Endothelial cell (in vitro differentiated cells): Measurements from ENCODE around the gene PLK4. TPM values are rescaled to one million over a fixed set of nuclear protein-coding genes. Genes with fewer than 3 reads are reported as not detected.
"Not testable (repeated sequence)": the region's sequence is repeated elsewhere in the genome, so short reads cannot be mapped to it uniquely, and the experiment has no call there.

Source experiments
- DNase-seq: peaks from one replicate; pipeline ENCODE4 v3.0.0; 2021; ENCODE audit warnings: low spot score
- H3K27ac Mint-ChIP-seq: one replicate; pipeline ENCODE4 v1.8.0; 2021; ENCODE audit warnings: mixed read lengths, inconsistent platforms; ENCODE audit not compliant: unreplicated experiment
- H3K27me3 Mint-ChIP-seq: one replicate; pipeline ENCODE4 v1.8.0; 2021; ENCODE audit warnings: mild to moderate bottlenecking, moderate library complexity, mixed read lengths, inconsistent platforms; ENCODE audit not compliant: unreplicated experiment
- H3K36me3 Mint-ChIP-seq: one replicate; pipeline ENCODE4 v1.8.0; 2021; ENCODE audit warnings: mild to moderate bottlenecking, low read depth, mixed read lengths, inconsistent platforms; ENCODE audit not compliant: unreplicated experiment
- H3K4me1 Mint-ChIP-seq: one replicate; pipeline ENCODE4 v1.8.0; 2021; ENCODE audit warnings: mild to moderate bottlenecking, mixed read lengths, inconsistent platforms; ENCODE audit not compliant: unreplicated experiment
- H3K4me3 Mint-ChIP-seq: one replicate; pipeline ENCODE4 v1.8.0; 2021; ENCODE audit warnings: mild to moderate bottlenecking, mixed read lengths, inconsistent platforms; ENCODE audit not compliant: unreplicated experiment
- H3K9me3 Mint-ChIP-seq: one replicate; pipeline ENCODE4 v1.8.0; 2021; ENCODE audit warnings: mixed read lengths, inconsistent platforms; ENCODE audit not compliant: unreplicated experiment
- CTCF ChIP-seq: fragments of 200-600 bp; sonication (generic); IDR thresholded peaks from one replicate; pipeline ENCODE4 v1.5.0; 2021; ENCODE audit warnings: antibody characterized with exemption; ENCODE audit not compliant: unreplicated experiment
- total RNA-seq: library from RNA; stranded (reverse); fragmentation: NEBNext Ultra II Directional; extraction: Animal tissue kit (Norgen Biotek cat#: 25700); gene quantifications from one replicate; pipeline ENCODE4 v1.2.1, GENCODE V29; 2021; ENCODE audit not compliant: unreplicated experiment

Gene PLK4
- total RNA-seq, 1 donor from 2014 or later: 12.6 TPM

- DNase-seq: no peak
- no peaks in the 10 kb centered on the region for H3K9me3 Mint-ChIP-seq
- no peak overlapping the region for H3K4me3 Mint-ChIP-seq
- peaks cover 4% of the 10 kb centered on the region for H3K4me1 Mint-ChIP-seq
- no peak for TF ChIP-seq CTCF
- H3K27me3 Mint-ChIP-seq: no peaks in the 10 kb centered on the region
- peaks cover 12% of the 10 kb centered on the region for H3K36me3 Mint-ChIP-seq
- H3K27ac Mint-ChIP-seq: no peak overlapping the region
Measured at GRCh38 chr4:127896528-127896927, 15.8 kb downstream of the PLK4 start.

- DNase-seq, H3K4me3 Mint-ChIP-seq, H3K36me3 Mint-ChIP-seq, H3K27me3 Mint-ChIP-seq, H3K27ac Mint-ChIP-seq, H3K4me1 Mint-ChIP-seq, H3K9me3 Mint-ChIP-seq: not testable (repeated sequence)
Measured at GRCh38 chr4:127899682-127900081, 19.0 kb downstream of the PLK4 start.

GRCh38 chr4:127905029-127905428 lies 24.3 kb downstream of the PLK4 start:
- no peaks in the 10 kb centered on the region for H3K27me3 Mint-ChIP-seq

GRCh38 chr4:127916512-127916911 lies 35.8 kb downstream of the PLK4 start:
- no peak for TF ChIP-seq CTCF
- no peak for DNase-seq
- Mint-ChIP-seq H3K9me3 (no peaks in the 10 kb centered on the region), H3K4me3 (no peak overlapping the region), H3K27ac (no peak overlapping the region), H3K4me1 (no peaks in the 10 kb centered on the region), H3K27me3 (peaks cover 3% of the 10 kb centered on the region), H3K36me3 (peaks cover 5% of the 10 kb centered on the region)

More at GRCh38 chr4:127905029-127905428, 24.3 kb downstream of the PLK4 start:
- Mint-ChIP-seq H3K4me1 (peaks cover 6% of the 10 kb centered on the region), H3K9me3 (no peaks in the 10 kb centered on the region), H3K27ac (no peak overlapping the region), H3K4me3 (no peak overlapping the region), H3K36me3 (peaks cover 4% of the 10 kb centered on the region)
- TF ChIP-seq CTCF: no peak
- no peak for DNase-seq

GRCh38 chr4:127917151-127917550 lies 36.5 kb downstream of the PLK4 start:
- TF ChIP-seq CTCF: no peak
- H3K27ac Mint-ChIP-seq: no peak overlapping the region
- H3K27me3 Mint-ChIP-seq: peaks cover 3% of the 10 kb centered on the region
- H3K4me3 Mint-ChIP-seq: no peak overlapping the region
- no peaks in the 10 kb centered on the region for H3K9me3 Mint-ChIP-seq
- DNase-seq: no peak
- peaks cover 5% of the 10 kb centered on the region for H3K36me3 Mint-ChIP-seq
- no peaks in the 10 kb centered on the region for H3K4me1 Mint-ChIP-seq

- H3K36me3 Mint-ChIP-seq: peaks cover 9% of the 10 kb centered on the region
- no peaks in the 10 kb centered on the region for H3K9me3 Mint-ChIP-seq
- no peaks in the 10 kb centered on the region for H3K4me1 Mint-ChIP-seq
- H3K27ac Mint-ChIP-seq: no peak overlapping the region
- H3K4me3 Mint-ChIP-seq: no peak overlapping the region
- DNase-seq: no peak
- TF ChIP-seq CTCF: no peak
- H3K27me3 Mint-ChIP-seq: peaks cover 2% of the 10 kb centered on the region
Measured at GRCh38 chr4:127920521-127920920, 39.8 kb downstream of the PLK4 start.
